Endothelial cell of umbilical vein (primary cell): ENCODE data around the gene ARHGAP32. TPM values are rescaled to one million over a fixed set of nuclear protein-coding genes. Genes with fewer than 3 reads are reported as not detected.
A peak's percentile ranks its signal among the peaks of the same experiment; 100 is the strongest.

ENCODE experiments used
- BruUV-seq: library from RNA; stranded (reverse); fragments of 400-500 nt; replicated peaks from 2 replicates; lab custom pipeline; 2021; lab: Mats Ljungman, UMichigan
- CTCF ChIA-PET: fragments of 300-600, 350-600 bp; sonication (Branson Sonifier 250); formaldehyde crosslinking; loops from one replicate; lab custom pipeline; 2021; ENCODE audit warnings: antibody characterized with exemption, inconsistent platforms; lab: Charles Lee
- POLR2A ChIA-PET: fragments of 300-600, 350-600 bp; sonication (Branson Sonifier 250); formaldehyde crosslinking; loops from one replicate; lab custom pipeline; 2021; ENCODE audit warnings: antibody characterized with exemption, inconsistent platforms; lab: Charles Lee
- DNase-seq: peaks from one replicate; pipeline ENCODE4 v3.0.0-alpha.2; 2011; ENCODE audit warnings: low read depth, low spot score
- FAIRE-seq: peaks from 2 replicates; lab custom pipeline; 2011; peaks lifted over from hg19 to GRCh38; lab: Jason Lieb, UNC
- H2AFZ ChIP-seq: 2 replicates; pipeline ENCODE4 v1.6.0; 2012; ENCODE audit warnings: low read depth, low read length, control low read depth, inconsistent platforms
- H3K27ac ChIP-seq: 2 replicates; pipeline ENCODE4 v1.5.1; 2011; ENCODE audit warnings: low read depth, mild to moderate bottlenecking, control low read depth, low read length, moderate library complexity; ENCODE audit not compliant: insufficient read depth
- H3K27me3 ChIP-seq, 2 experiments: 2 replicates each; pipeline versions ENCODE4 v1.6.0 to v1.6.1; 2011; ENCODE audit warnings: low read length in 2 of 2, mixed read lengths in 1 of 2; ENCODE audit not compliant: control insufficient read depth in 2 of 2, insufficient read depth in 2 of 2
- H3K36me3 ChIP-seq, 2 experiments: 2 replicates in 1 of 2; 3 replicates in 1 of 2; pipeline ENCODE4 v1.5.1; 2011; ENCODE audit warnings: low read length in 2 of 2, mild to moderate bottlenecking in 1 of 2, moderate library complexity in 1 of 2; ENCODE audit not compliant: control insufficient read depth in 2 of 2, insufficient read depth in 2 of 2; ENCODE audit errors: extremely low read depth in 1 of 2
- H3K4me1 ChIP-seq: 3 replicates; pipeline ENCODE4 v1.5.1; 2011; ENCODE audit warnings: mild to moderate bottlenecking, low read length; ENCODE audit not compliant: control insufficient read depth, insufficient read depth; ENCODE audit errors: extremely low read depth
- H3K4me2 ChIP-seq: 2 replicates; pipeline ENCODE4 v1.6.1; 2011; ENCODE audit warnings: low read length, control low read depth, mixed read lengths; ENCODE audit not compliant: insufficient read depth
- H3K4me3 ChIP-seq, 3 experiments: fragments of 200-600 bp in 1 of 3; sonication (generic), shearing (Covaris generic) in 1 of 3; replicated peaks in 1 of 3; 2 replicates each; pipeline ENCODE4 v1.5.1; 2011 to 2016; ENCODE audit warnings: control low read depth in 3 of 3, low read length in 3 of 3, mild to moderate bottlenecking in 2 of 3, inconsistent platforms in 1 of 3, low read depth in 1 of 3, moderate library complexity in 1 of 3; ENCODE audit not compliant: insufficient read depth in 1 of 3
- H3K79me2 ChIP-seq: 2 replicates; pipeline ENCODE4 v1.6.0; 2012; ENCODE audit warnings: low read length, inconsistent platforms; ENCODE audit not compliant: control insufficient read depth, insufficient read depth
- H3K9ac ChIP-seq: replicated peaks from 2 replicates; pipeline ENCODE3; 2011; ENCODE audit warnings: low read length, control low read depth; ENCODE audit not compliant: insufficient read depth; ENCODE audit errors: extremely low read depth
- H3K9me1 ChIP-seq: replicated peaks from 3 replicates; pipeline ENCODE4 v1.6.0; 2011; ENCODE audit warnings: mild to moderate bottlenecking, low read length; ENCODE audit not compliant: control insufficient read depth, insufficient read depth; ENCODE audit errors: extremely low read depth
- H3K9me3 ChIP-seq: replicated peaks from 2 replicates; pipeline ENCODE4 v1.5.1; 2012; ENCODE audit warnings: low read length, inconsistent platforms; ENCODE audit not compliant: control insufficient read depth, insufficient read depth
- H4K20me1 ChIP-seq: replicated peaks from 2 replicates; pipeline ENCODE3; 2011; ENCODE audit warnings: mild to moderate bottlenecking, low read length; ENCODE audit not compliant: control insufficient read depth, insufficient read depth; ENCODE audit errors: extremely low read depth
- EZH2 ChIP-seq: IDR thresholded peaks from 2 replicates; pipeline ENCODE4 v1.6.1; 2012; ENCODE audit warnings: borderline replicate concordance, low read depth, mild to moderate bottlenecking, moderate library complexity, low read length, inconsistent platforms; ENCODE audit not compliant: severe bottlenecking
- FOS ChIP-seq: IDR thresholded peaks from 2 replicates; pipeline ENCODE4 v1.6.1; 2011; ENCODE audit warnings: mild to moderate bottlenecking, low read length, moderate library complexity, borderline replicate concordance; ENCODE audit not compliant: insufficient read depth
- GATA2 ChIP-seq: IDR thresholded peaks from 2 replicates; pipeline ENCODE4 v1.7.0; 2011; ENCODE audit warnings: low read depth, mild to moderate bottlenecking, moderate library complexity, mixed read lengths, low read length; ENCODE audit not compliant: insufficient read length, insufficient read depth
- JUN ChIP-seq: IDR thresholded peaks from 2 replicates; pipeline ENCODE4 v1.6.1; 2011; ENCODE audit warnings: borderline replicate concordance, low read depth; ENCODE audit not compliant: insufficient read length, insufficient read depth
- MYC ChIP-seq: IDR thresholded peaks from one replicate; pipeline ENCODE4 v1.6.1; 2011; ENCODE audit warnings: mild to moderate bottlenecking, low read depth, low read length
- POLR2A ChIP-seq: IDR thresholded peaks from 2 replicates; pipeline ENCODE4 v1.6.1; 2012; ENCODE audit warnings: low read depth, mild to moderate bottlenecking, control low read depth, low read length
- POLR2AphosphoS5 ChIP-seq: IDR thresholded peaks from 2 replicates; pipeline ENCODE4 v1.6.1; 2012; ENCODE audit warnings: low read depth, mild to moderate bottlenecking, control low read depth, low read length, moderate library complexity; ENCODE audit not compliant: insufficient read depth
- dilution Hi-C: fragments of 300-500 bp; cut with MboI; formaldehyde crosslinking; loops from one replicate; pipeline ENCODE4 v1.15.0; 2019; ENCODE audit warnings: low sequenced_read_pairs; ENCODE audit not compliant: extremely low pct_ligation_motif_present
- intact Hi-C: fragments of 100-400 bp; cut with micrococcal nuclease; formaldehyde crosslinking; loops from one replicate; pipeline ENCODE4 v1.10.0; 2022
- polyA plus RNA-seq, 4 experiments: library from polyadenylated mRNA; depleted of rRNA in 3 of 4; stranded (reverse) in 3 of 4; unstranded in 1 of 4; fragments of >200 nt; gene quantifications; 2 replicates each; pipeline versions ENCODE4 v1.2.1 to v1.2.3, GENCODE V29; 2011 to 2012; ENCODE audit warnings: missing spikeins in 1 of 4
- total RNA-seq: library from RNA; stranded (reverse); gene quantifications from 2 replicates; pipeline ENCODE4 v1.2.3, GENCODE V29; 2021
- TF ChIP-seq, protein P1 (sequence below): IDR thresholded peaks from 2 replicates; pipeline ENCODE4 v1.6.1; 2011; ENCODE audit not compliant: insufficient read depth, insufficient read length
- TF ChIP-seq, protein P2 (sequence below), 2 donors: IDR thresholded peaks; 1 replicate in 1 of 2; 2 replicates in 1 of 2; pipeline ENCODE4 v1.5.1; 2011; ENCODE audit warnings: low read length in 2 of 2, mild to moderate bottlenecking in 2 of 2, moderate library complexity in 2 of 2, control low read depth in 1 of 2, inconsistent platforms in 1 of 2, low read depth in 1 of 2; ENCODE audit not compliant: insufficient read depth in 1 of 2; ENCODE audit errors: extremely low read depth in 1 of 2

ARHGAP32 gene
- total and polyA plus RNA-seq, 2 donors (not counting 3 experiments of a cell fraction or from before 2014, with no cell fraction given) = 3.4 to 9.1 TPM

DNA sequence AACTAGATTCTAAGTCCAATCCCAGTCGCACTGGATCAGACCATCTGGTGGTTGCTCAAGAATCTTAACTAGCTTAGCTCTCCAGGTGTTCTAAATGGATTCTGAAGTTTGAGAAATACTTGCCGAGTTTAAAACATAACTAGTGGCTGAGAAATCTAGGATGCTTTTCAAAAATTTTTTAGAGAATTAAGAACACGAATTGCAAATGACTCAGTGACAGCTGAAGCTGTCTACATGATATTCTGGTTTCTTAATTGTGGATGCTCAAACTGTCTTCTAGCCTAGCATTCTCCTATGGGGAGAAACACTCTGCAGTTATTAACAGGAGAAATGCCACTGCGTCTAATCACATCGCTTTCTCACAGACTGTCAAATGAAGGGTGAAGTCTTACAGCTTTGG, 229.2 kb downstream of the ARHGAP32 start:
- H3K4me1 ChIP-seq = peaks cover 18% of the 10 kb centered on the region
- no peak overlapping the region for H3K9ac ChIP-seq
- no peak for DNase-seq
- ChIA-PET POLR2A (no interaction called here), CTCF (interaction anchor here (1.1 to 17.4 kb wide), 3 partner anchors 33 to 805 kb away, joined by 3 to 951 read pairs (median 4); partner anchors contain the start of gene KCNJ5)
- no peaks in the 10 kb centered on the region for H3K9me3 ChIP-seq
- no TSS peak for BruUV-seq
- H3K79me2 ChIP-seq = no peaks in the 10 kb centered on the region
- TF ChIP-seq, protein P1, sequence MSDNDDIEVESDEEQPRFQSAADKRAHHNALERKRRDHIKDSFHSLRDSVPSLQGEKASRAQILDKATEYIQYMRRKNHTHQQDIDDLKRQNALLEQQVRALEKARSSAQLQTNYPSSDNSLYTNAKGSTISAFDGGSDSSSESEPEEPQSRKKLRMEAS = no peak
- TF ChIP-seq POLR2AphosphoS5 = no peak
- TF ChIP-seq, protein P2, sequence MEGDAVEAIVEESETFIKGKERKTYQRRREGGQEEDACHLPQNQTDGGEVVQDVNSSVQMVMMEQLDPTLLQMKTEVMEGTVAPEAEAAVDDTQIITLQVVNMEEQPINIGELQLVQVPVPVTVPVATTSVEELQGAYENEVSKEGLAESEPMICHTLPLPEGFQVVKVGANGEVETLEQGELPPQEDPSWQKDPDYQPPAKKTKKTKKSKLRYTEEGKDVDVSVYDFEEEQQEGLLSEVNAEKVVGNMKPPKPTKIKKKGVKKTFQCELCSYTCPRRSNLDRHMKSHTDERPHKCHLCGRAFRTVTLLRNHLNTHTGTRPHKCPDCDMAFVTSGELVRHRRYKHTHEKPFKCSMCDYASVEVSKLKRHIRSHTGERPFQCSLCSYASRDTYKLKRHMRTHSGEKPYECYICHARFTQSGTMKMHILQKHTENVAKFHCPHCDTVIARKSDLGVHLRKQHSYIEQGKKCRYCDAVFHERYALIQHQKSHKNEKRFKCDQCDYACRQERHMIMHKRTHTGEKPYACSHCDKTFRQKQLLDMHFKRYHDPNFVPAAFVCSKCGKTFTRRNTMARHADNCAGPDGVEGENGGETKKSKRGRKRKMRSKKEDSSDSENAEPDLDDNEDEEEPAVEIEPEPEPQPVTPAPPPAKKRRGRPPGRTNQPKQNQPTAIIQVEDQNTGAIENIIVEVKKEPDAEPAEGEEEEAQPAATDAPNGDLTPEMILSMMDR (IDR thresholded peaks at IDR 0.05; ENCODE audit: extremely low read depth in 1 of 2, insufficient read depth in 1 of 2, low read depth in 1 of 2, low read length in 2 of 2) = no peak
- TF ChIP-seq POLR2A = no peak
- TF ChIP-seq MYC = no peak
- no peak for TF ChIP-seq JUN
- TF ChIP-seq EZH2 = no peak
- TF ChIP-seq FOS = no peak
- TF ChIP-seq GATA2 = no peak
- no peak overlapping the region for H3K4me2 ChIP-seq
- H4K20me1 ChIP-seq = no peaks in the 10 kb centered on the region
- peaks cover 0 to 4% of the 10 kb centered on the region in 2 experiments for H3K27me3 ChIP-seq
- no peak overlapping the region for H3K27ac ChIP-seq
- H3K4me3 ChIP-seq = no peak overlapping the region
- intact Hi-C loops (no loop called here), dilution Hi-C loops (no loop called here)
- H3K9me1 ChIP-seq = no peaks in the 10 kb centered on the region
- no peaks in the 10 kb centered on the region for H3K36me3 ChIP-seq
- peak; percentile 56 for FAIRE-seq
- no peak overlapping the region for H2AFZ ChIP-seq
